ENCODE measurements around the gene RHBDD2. TPM values are rescaled to one million over a fixed set of nuclear protein-coding genes. Genes with fewer than 3 reads are reported as not detected.
"Not testable (repeated sequence)": the region's sequence is repeated elsewhere in the genome, so short reads cannot be mapped to it uniquely, and the experiment has no call there.

Gene RHBDD2
- total RNA-seq, 4 donors from 2014 or later, result 68.6 to 90.6 (median 74.5) TPM

GRCh38 chr7:75867390-75867717, 11.5 kb upstream of the RHBDD2 start:
- Histone ChIP-seq H3K9me3 (no peaks in the 10 kb centered on the region), H3K36me3 (no peaks in the 10 kb centered on the region), H3K4me1 (peaks cover 0 to 11% (median 0%) of the 10 kb centered on the region in 4 donors), H3K27me3 (no peaks in the 10 kb centered on the region), H3K27ac (no peak overlapping the region), H3K4me3 (no peak overlapping the region)
- DNase-seq (ENCODE audit: low spot score in 2 of 2), result no peak
- 53 to 73% methylated on average over 4 of the region's 4 CpGs for WGBS, 2 donors
- TF ChIP-seq EP300 (IDR thresholded peaks at IDR 0.05), result no peak
- no peak for TF ChIP-seq POLR2A (IDR thresholded peaks at IDR 0.05)
- no peak for TF ChIP-seq CTCF (IDR thresholded peaks at IDR 0.05)

GRCh38 chr7:75868153-75868552, 10.7 kb upstream of the RHBDD2 start:
- Histone ChIP-seq H3K36me3 (no peaks in the 10 kb centered on the region), H3K27me3 (no peaks in the 10 kb centered on the region), H3K9me3 (no peaks in the 10 kb centered on the region), H3K4me1 (peaks cover 0 to 11% (median 0%) of the 10 kb centered on the region in 4 donors), H3K4me3 (no peak overlapping the region), H3K27ac (no peak overlapping the region)
- no peak for DNase-seq (ENCODE audit: low spot score in 2 of 2)
- TF ChIP-seq CTCF (IDR thresholded peaks at IDR 0.05) (no peak), EP300 (IDR thresholded peaks at IDR 0.05) (no peak), POLR2A (IDR thresholded peaks at IDR 0.05) (no peak)
- 91 to 96% methylated on average over 2 of the region's 2 CpGs for WGBS, 2 donors

GRCh38 chr7:75869776-75870379, 9.0 kb upstream of the RHBDD2 start:
- no peaks in the 10 kb centered on the region for H3K27me3 ChIP-seq
- TF ChIP-seq EP300 (IDR thresholded peaks at IDR 0.05), result no peak
- TF ChIP-seq CTCF (IDR thresholded peaks at IDR 0.05), result no peak
- TF ChIP-seq POLR2A (IDR thresholded peaks at IDR 0.05), result no peak
- no peak for DNase-seq (ENCODE audit: low spot score in 2 of 2)

GRCh38 chr7:75870557-75871161, 8.2 kb upstream of the RHBDD2 start:
- H3K4me1 ChIP-seq, result peaks cover 0 to 11% (median 0%) of the 10 kb centered on the region in 4 donors
- no peak overlapping the region for H3K27ac ChIP-seq
- H3K27me3 ChIP-seq, result no peaks in the 10 kb centered on the region
- TF ChIP-seq POLR2A (IDR thresholded peaks at IDR 0.05) (no peak), EP300 (IDR thresholded peaks at IDR 0.05) (no peak), CTCF (IDR thresholded peaks at IDR 0.05) (no peak)
- H3K36me3 ChIP-seq, result no peaks in the 10 kb centered on the region
- WGBS, 2 donors, result 83 to 84% methylated on average over 9 of the region's 9 CpGs
- H3K9me3 ChIP-seq, result no peaks in the 10 kb centered on the region
- H3K4me3 ChIP-seq, result no peak overlapping the region
- DNase-seq (ENCODE audit: low spot score in 2 of 2), result no peak

More at GRCh38 chr7:75869776-75870379, 9.0 kb upstream of the RHBDD2 start:
- 76 to 80% methylated on average over 7 of the region's 7 CpGs for WGBS, 2 donors
- Histone ChIP-seq H3K36me3 (no peaks in the 10 kb centered on the region), H3K4me3 (no peak overlapping the region), H3K4me1 (peaks cover 0 to 11% (median 0%) of the 10 kb centered on the region in 4 donors), H3K27ac (no peak overlapping the region), H3K9me3 (no peaks in the 10 kb centered on the region)

- Histone ChIP-seq H3K9me3 (no peaks in the 10 kb centered on the region), H3K27ac (peak overlapping the region in 1 of 4 donors; percentile 33), H3K36me3 (no peaks in the 10 kb centered on the region), H3K4me1 (no peaks in the 10 kb centered on the region), H3K4me3 (no peak overlapping the region), H3K27me3 (no peaks in the 10 kb centered on the region)
- WGBS, 2 donors, result 57 to 62% methylated on average over 13 of the region's 13 CpGs
- DNase-seq (ENCODE audit: low spot score in 2 of 2), result no peak
- peak in 1 of 2 donors; percentile 8 for TF ChIP-seq EP300 (IDR thresholded peaks at IDR 0.05)
- no peak for TF ChIP-seq CTCF (IDR thresholded peaks at IDR 0.05)
Measured at GRCh38 chr7:75872073-75872782, 6.6 kb upstream of the RHBDD2 start.

GRCh38 chr7:75874180-75874579, 4.7 kb upstream of the RHBDD2 start:
- H3K4me3 ChIP-seq; H3K9me3 ChIP-seq; DNase-seq (ENCODE audit: low spot score in 2 of 2); H3K4me1 ChIP-seq; H3K27ac ChIP-seq; H3K27me3 ChIP-seq; H3K36me3 ChIP-seq: not testable (repeated sequence)
- 80 to 94% methylated on average over 3 of the region's 3 CpGs for WGBS, 2 donors

Measured in tibial nerve (tissue), 4 donors.